ENCODE results near the gene PARD6G. TPM values are rescaled to one million over a fixed set of nuclear protein-coding genes. Genes with fewer than 3 reads are reported as not detected.

Gene PARD6G
- total and polyA plus RNA-seq, 9 of the 15 experiments (the other 6 are each of a cell fraction or from before 2014, with no cell fraction given): 0.03 to 1.2 (median 0.26) TPM

- H3K27ac ChIP-seq (ENCODE audit: extremely low read depth, low read depth, low read length): no peak overlapping the region
- no peak for FAIRE-seq
- no peaks in the 10 kb centered on the region for H3K9me3 ChIP-seq (replicated peaks; ENCODE audit: control insufficient read depth, insufficient read depth, low read depth, low read length)
- H4K20me1 ChIP-seq (replicated peaks; ENCODE audit: control insufficient read depth, insufficient read depth, low read length): no peaks in the 10 kb centered on the region; the same call in 1 of the 2 replicates
- POLR2A ChIA-PET: no interaction called here
- H3K4me2 ChIP-seq (ENCODE audit: insufficient read depth, low read length): no peak overlapping the region
- no peak for DNase-seq (ENCODE audit: extremely low read depth in 1 of 4, low spot score in 3 of 4)
- H3K79me2 ChIP-seq (ENCODE audit: control insufficient read depth, insufficient read depth, low read length): peaks cover 76% of the 10 kb centered on the region
- H3K27me3 ChIP-seq (ENCODE audit: control insufficient read depth in 2 of 2, insufficient read depth in 2 of 2, low read length in 2 of 2): no peaks in the 10 kb centered on the region
- no peaks in the 10 kb centered on the region for H3K4me1 ChIP-seq (replicated peaks in 1 of 2; ENCODE audit: control insufficient read depth in 2 of 2, insufficient read depth in 2 of 2, low read length in 2 of 2)
- no TSS peak for BruUV-seq (replicated peaks)
- ATAC-seq: no peak
- peaks cover 28% of the 10 kb centered on the region for H3K36me3 ChIP-seq (ENCODE audit: control insufficient read depth, insufficient read depth, low read length)
- H3K9ac ChIP-seq (ENCODE audit: insufficient read depth in 1 of 2, low read depth in 2 of 2, low read length in 2 of 2): no peak overlapping the region
- 100% methylated on average over 1 of the region's 1 CpG for WGBS (ENCODE audit: insufficient coverage, low coverage, missing lambda C conversion rate)
- no peak overlapping the region for H2AFZ ChIP-seq (ENCODE audit: low read depth, low read length)
- TF ChIP-seq COPS2 (conservative IDR thresholded peaks at IDR 0.05): no peak
- TF ChIP-seq NCOA1 (IDR thresholded peaks at IDR 0.05; ENCODE audit: low read depth): no peak
- no peak for TF ChIP-seq PYGO2 (tag; IDR thresholded peaks at IDR 0.05)
- TF ChIP-seq TAF1 (IDR thresholded peaks at IDR 0.05; ENCODE audit: control insufficient read depth, extremely low read depth, insufficient read depth, low read length, severe bottlenecking): no peak
- no peak for TF ChIP-seq SMARCA5 (IDR thresholded peaks at IDR 0.05)
- TF ChIP-seq ZNF274 (IDR thresholded peaks at IDR 0.05; ENCODE audit: borderline replicate concordance, low read depth, low read length): no peak
- TF ChIP-seq ZNF140 (CRISPR knock-in tag; IDR thresholded peaks at IDR 0.05): no peak
- no peak for TF ChIP-seq ZNF583 (CRISPR knock-in tag; IDR thresholded peaks at IDR 0.05)
- TF ChIP-seq LCOR (CRISPR knock-in tag; IDR thresholded peaks at IDR 0.05): no peak
- TF ChIP-seq CGGBP1 (CRISPR knock-in tag; IDR thresholded peaks at IDR 0.05): no peak
- no peak for TF ChIP-seq ELF4 (CRISPR knock-in tag; IDR thresholded peaks at IDR 0.05)
- no peak for TF ChIP-seq TSHZ1 (CRISPR knock-in tag; IDR thresholded peaks at IDR 0.05)
- no peak for TF ChIP-seq IRF1 (CRISPR knock-in tag; IDR thresholded peaks at IDR 0.05; ENCODE audit: borderline replicate concordance)
- no peak for TF ChIP-seq SMARCB1 (IDR thresholded peaks at IDR 0.05; ENCODE audit: insufficient read length, low read depth)
- TF ChIP-seq RFX5 (IDR thresholded peaks at IDR 0.05; ENCODE audit: low read depth, low read length): no peak
- intact Hi-C loops (cut with micrococcal nuclease) (no loop called here), in situ Hi-C loops (cut with MboI) (no loop called here)
- no peak overlapping the region for H3K4me3 ChIP-seq
- no peaks in the 10 kb centered on the region for H3K9me1 ChIP-seq (ENCODE audit: control insufficient read depth, insufficient read depth, low read length)
- CTCF ChIA-PET (ENCODE audit: low intra/inter-chr PET ratio): no interaction called here
These were observed 119.7 kb downstream of the PARD6G start for GRCh38 chr18:80127635-80128034.
